Stomach (tissue), 4 donors: ENCODE measurements around the gene GPC6.

Source experiments
- CTCF ChIP-seq, 7 experiments: fragments of 450-650 bp in 4 of 7; fragments of 200-600 bp in 3 of 7; sonication (generic) in 3 of 7; IDR thresholded peaks; one replicate each; pipeline ENCODE4 v1.5.1; 2016 to 2019; ENCODE audit warnings: antibody characterized with exemption in 7 of 7, control low read depth in 2 of 7, mild to moderate bottlenecking in 1 of 7
- POLR2A ChIP-seq, 4 donors: fragments of 450-650 bp; IDR thresholded peaks; one replicate each; pipeline ENCODE4 v1.6.1; 2016; ENCODE audit warnings: antibody characterized with exemption in 4 of 4, control low read depth in 2 of 4, mild to moderate bottlenecking in 1 of 4, moderate library complexity in 1 of 4
- POLR2AphosphoS5 ChIP-seq, 3 donors: sonication (generic); formaldehyde crosslinking; IDR thresholded peaks; one replicate each; pipeline ENCODE4 v1.6.1; 2016; ENCODE audit warnings: antibody characterized with exemption in 3 of 3

- TF ChIP-seq POLR2A (IDR thresholded peaks at IDR 0.05), result no peak
- TF ChIP-seq CTCF (IDR thresholded peaks at IDR 0.05), result no peak
- TF ChIP-seq POLR2AphosphoS5 (IDR thresholded peaks at IDR 0.05), result no peak
Observed at GRCh38 chr13:94384231-94384905, 1157.8 kb downstream of the GPC6 start.
